ENCODE measurements around the gene GORASP2.

The GORASP2 gene

DNA sequence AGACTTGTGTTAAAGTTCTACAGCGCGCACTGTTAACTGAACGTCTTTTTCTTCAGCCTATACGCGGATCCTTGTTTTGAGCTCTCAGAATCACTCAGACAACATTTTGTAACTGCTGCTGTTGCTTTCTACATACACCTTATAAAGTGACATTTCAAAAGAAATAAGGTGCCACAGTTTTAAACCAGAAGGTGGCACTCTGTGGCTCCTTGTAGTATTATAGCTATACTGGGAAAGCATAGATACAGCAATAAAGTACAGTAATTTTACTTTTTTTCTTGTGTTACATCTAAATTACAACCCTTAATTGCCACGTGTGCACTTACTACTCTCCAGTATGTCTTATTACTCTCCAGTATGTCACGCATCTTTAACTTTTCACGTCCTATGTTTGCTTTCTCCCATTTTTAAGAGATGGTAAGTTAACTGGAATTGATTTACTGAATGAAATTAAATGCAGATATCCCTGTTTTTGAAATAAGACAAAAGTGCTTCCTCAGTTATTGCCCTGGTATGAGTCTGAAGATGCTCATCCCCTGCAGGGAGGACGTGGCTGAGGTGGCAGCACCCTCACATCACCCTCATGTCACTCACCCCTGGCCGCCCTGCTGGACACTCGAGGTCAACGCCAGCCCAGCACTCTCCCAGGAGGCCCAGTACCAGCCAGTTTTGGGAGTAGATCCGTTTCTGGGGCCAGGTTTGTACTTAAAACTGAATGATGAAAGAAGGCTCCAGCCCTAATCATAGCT, 37.8 kb downstream of the GORASP2 start:
- no peak for DNase-seq

GRCh38 chr2:170967553-170967952, 38.5 kb downstream of the GORASP2 start:
- DNase-seq, result no peak

DNA sequence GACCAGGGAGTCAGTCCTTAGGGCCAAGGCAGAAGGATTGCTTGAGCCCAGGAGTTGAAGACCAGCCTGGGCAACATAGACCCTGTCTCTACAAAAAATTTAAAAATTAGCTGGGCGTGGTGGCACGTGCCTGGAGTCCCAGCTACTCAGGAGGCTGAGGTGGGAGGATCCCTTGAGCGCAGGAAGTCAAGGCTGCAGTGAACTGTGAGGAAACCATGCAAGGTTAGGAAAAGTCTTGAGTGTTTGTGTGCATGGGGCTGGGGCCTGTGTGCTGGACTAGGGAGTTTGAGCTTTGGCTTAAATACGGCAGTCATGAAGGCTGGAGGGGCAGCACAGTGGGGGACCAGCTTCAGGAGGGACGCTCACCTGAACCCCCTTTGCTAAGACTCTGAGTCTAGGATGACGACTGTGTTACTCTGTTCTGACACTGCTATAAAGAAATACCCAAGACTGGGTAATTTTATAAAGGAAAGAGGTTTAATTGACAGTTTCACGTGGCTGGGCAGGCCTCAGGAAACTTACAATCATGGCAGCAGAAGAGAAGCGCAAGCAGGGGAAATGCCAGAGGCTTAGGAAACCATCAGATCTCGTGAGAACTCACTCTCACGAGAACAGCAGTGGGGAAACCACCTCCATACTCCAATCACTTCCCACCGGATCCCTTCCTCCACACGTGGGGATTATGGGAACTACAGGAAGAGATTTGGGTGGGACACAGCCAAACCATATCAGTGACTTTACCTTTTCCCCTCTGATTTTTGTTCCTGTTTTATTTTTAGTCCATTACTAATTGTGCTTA, 39.4 kb downstream of the GORASP2 start:
- no peak for DNase-seq

DNA sequence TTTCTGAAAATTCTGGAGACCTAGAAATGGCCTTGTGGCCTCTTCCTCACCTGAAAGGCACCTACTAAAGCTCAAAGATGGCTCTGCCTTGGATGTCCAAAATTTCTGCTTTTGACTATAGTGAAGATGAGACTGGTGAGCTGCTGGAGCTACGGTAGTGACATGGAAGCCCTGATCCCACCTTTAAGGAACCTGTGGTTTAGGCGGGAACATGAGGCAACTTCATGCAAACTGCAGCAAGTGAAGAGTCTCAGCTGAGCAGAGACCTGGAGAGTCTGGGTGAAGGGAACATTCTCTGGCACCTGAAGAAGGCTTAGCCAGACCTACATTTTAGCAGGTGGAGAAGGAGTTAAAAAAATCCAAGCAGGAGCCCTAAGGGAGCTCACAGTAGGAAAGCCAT, 40.0 kb downstream of the GORASP2 start:
- no peak for DNase-seq

DNA sequence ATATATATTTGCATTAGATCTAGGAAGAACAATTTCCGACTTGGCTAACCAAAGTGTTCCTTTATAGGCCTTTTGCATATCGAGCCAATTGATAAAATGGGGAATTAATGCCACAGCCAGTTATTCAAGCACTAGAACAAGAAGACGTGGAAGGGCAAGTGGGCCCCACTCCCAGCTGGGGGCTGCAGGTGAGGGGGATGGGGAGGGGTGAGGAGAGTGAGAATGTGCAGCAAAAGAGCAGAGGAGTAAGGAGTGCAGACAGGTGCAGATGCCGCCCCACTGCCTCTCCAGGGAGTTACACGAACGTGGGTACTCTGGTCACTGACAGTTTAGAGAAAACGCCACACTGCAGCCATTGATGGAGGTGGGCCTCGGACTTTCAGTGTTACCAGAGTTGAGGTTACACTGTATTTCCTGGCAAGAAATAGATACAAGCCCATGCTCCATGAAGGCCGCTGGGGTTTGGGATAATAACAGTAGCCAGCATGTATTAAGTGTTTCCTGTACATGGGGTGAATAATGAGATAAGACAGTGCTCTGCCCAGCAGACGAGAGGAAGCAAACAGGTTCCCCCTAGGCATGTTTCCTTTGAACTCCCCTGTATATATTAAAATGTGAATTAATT, 40.9 kb downstream of the GORASP2 start:
- no peak for DNase-seq

GRCh38 chr2:170971071-170971470, 42.0 kb downstream of the GORASP2 start:
- DNase-seq, result no peak

GRCh38 chr2:170972296-170973224, 43.5 kb downstream of the GORASP2 start:
- DNase-seq, result no peak

DNA sequence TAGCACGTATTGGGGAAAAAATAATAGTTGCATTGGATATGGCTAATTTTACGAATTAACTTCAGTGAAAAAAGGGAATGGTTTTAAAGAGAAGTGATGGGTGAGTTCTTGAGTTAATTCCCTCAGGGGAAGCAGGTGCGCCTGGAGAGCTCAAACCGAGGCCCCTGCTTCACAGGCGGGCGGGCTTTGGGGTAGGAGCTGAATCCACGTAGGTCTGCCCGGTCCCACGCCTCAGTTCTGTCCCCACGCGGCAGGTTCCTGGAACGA, 44.1 kb downstream of the GORASP2 start:
- no peak for DNase-seq

GRCh38 chr2:170973492-170974303, 44.6 kb downstream of the GORASP2 start:
- DNase-seq, result peak; percentile 86 to 90

- no peak for DNase-seq
These were observed 45.4 kb downstream of the GORASP2 start for GRCh38 chr2:170974304-170974993.

DNA sequence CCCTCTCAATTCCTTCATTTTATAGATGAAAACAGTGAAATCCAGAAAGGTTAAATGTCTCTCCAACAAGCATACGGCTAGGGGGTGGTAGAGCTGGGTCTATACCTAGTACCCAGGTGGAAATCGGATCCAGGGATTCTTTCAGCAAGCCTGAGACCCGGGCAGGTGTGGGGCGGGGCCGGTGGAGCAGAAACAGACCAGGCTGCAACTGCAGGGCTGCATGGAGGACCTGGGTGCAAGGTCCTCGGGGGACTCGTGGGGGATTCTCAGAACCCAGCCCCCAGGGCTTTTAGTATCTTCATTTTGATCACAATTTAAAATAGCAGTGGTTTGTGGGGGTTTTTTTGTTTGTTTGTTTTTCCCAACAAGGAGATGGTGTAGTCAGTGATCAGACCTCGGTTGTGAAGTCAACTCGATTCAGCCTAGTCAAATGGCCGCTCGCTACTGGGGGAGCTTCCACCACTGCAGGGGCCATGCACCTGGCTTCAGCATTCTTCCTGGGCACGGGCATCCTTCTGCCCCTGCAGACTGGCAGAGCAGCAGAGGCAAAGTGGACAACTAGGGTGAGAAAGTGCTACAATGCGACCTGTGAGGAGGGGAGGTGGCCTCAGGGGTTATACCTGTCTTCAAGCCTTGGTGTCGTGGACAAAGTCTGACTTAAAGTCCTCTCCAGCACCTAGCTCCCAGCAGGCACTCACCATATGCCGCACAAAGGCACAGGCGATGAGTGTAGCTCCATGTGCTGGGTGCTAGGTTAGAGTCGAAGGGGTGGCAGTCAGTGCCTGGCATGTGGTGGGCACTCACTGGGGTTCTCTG, 46.3 kb downstream of the GORASP2 start:
- DNase-seq, result no peak

- no peak for DNase-seq
These were observed 46.9 kb downstream of the GORASP2 start for GRCh38 chr2:170975943-170976270.

DNA sequence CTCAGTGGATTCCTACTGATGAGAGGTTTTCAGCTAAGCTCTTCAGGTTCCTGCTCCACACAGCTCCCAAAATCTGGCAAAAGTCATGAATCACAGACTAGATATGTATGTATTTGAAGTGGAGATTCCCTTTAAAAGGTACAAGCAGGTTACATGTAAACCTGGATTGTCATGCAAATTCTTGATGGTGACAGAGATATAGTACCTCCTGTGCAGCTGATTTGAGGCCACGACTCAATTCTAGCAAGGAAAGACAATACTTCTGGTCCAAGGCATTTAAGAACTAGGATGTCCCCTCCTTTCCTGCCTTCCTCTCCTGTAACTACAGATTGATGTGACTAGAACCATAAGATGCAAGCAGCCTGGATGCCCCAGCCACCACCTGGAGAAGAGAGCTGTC, 55.0 kb downstream of the GORASP2 start:
- DNase-seq, result no peak

DNA sequence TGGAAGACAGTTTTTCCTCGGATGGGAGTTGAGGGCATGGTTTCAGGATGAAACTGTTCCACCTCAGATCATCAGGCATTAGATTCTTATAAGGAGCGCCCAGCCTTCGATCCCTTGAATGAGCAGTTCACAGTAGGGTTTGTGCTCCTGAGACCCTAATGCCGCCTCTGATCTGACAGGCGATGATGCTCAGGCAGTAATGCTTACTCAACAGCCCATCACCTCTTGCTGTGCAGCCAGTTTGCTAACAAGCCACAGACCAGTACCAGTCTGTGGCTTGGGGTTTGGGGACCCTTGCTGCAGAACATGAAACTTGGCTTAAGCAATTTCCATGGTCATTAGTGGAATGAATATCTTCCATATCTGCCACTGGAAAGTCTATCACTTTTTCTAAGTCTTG, 56.4 kb downstream of the GORASP2 start:
- no peak for DNase-seq

- no peak for DNase-seq
These were observed 57.7 kb downstream of the GORASP2 start for GRCh38 chr2:170986566-170987258.

- no peak for DNase-seq
These were observed 62.5 kb downstream of the GORASP2 start for GRCh38 chr2:170991398-170992182.

DNA sequence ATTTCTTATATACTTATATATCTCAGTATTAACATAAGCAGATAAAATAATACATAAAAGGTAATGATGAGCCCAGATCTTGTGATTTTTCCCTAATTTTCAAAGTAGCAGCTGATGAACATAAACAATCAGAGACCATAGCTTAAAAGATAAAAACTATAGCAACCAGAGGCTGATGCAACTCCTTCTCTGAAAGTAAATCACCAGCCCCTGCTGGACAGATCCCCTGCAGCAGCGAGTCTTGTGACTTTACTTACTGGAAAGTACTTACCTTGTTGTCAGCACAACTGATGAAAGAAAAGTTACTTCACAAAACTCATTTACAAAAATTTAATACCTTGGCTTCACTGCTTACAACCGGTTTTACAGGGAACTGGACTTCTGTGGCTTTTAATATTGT, 67.3 kb downstream of the GORASP2 start:
- no peak for DNase-seq

- no peak for DNase-seq
These were observed 69.0 kb downstream of the GORASP2 start for GRCh38 chr2:170997893-170998597.

DNA sequence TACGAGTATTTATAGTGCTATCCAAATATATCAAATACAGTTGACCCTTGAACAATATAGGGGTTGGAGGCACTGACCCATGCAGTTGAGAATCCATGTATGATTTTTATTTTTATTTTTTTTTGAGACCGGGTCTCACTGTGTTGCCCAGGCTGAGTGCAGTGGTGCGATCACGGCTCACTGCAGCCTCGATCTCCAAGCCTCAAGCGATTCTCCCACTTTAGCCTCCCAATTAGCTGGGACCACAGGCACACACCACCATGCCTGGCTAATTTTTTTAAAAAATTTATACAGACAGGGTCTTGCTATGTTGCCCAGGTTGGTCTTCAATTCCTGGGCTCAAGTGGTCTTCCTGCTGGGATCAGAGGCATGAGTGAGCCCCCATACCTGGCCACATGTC, 70.6 kb downstream of the GORASP2 start:
- DNase-seq, result no peak

All from CD4-positive, alpha-beta T cell treated with Interleukin-4 for 1 hour (primary cell).